Suprapubic skin (tissue), 4 donors: ENCODE measurements around the gene NFKBIL1. TPM values are rescaled to one million over a fixed set of nuclear protein-coding genes. Genes with fewer than 3 reads are reported as not detected.

ENCODE experiments used
- DNase-seq, 2 donors: peaks; one replicate each; pipeline ENCODE4 v3.0.0-alpha.2; 2019; ENCODE audit warnings: low spot score in 2 of 2
- H3K27ac ChIP-seq: fragments of 200-600 bp; sonication (generic); one replicate; pipeline ENCODE4 v1.5.1; 2019
- H3K27me3 ChIP-seq: fragments of 200-600 bp; sonication (generic); one replicate; pipeline ENCODE4 v1.5.1; 2019
- H3K36me3 ChIP-seq: fragments of 200-600 bp; sonication (generic); one replicate; pipeline ENCODE4 v1.5.1; 2019
- H3K4me1 ChIP-seq: fragments of 200-600 bp; sonication (generic); one replicate; pipeline ENCODE4 v1.5.1; 2019
- H3K4me3 ChIP-seq: fragments of 200-600 bp; sonication (generic); one replicate; pipeline ENCODE4 v1.5.1; 2019; ENCODE audit warnings: mild to moderate bottlenecking
- H3K9me3 ChIP-seq: fragments of 200-600 bp; sonication (generic); one replicate; pipeline ENCODE4 v1.5.1; 2019
- EP300 ChIP-seq: sonication (generic); formaldehyde crosslinking; IDR thresholded peaks from one replicate; pipeline ENCODE4 v1.6.1; 2017; ENCODE audit warnings: antibody characterized with exemption
- POLR2A ChIP-seq, 2 donors: fragments of 450-650 bp; IDR thresholded peaks; one replicate each; pipeline ENCODE4 v1.6.1; 2017; ENCODE audit warnings: antibody characterized with exemption in 2 of 2, mild to moderate bottlenecking in 2 of 2, moderate library complexity in 2 of 2
- POLR2AphosphoS5 ChIP-seq, 3 donors: sonication (generic); formaldehyde crosslinking; IDR thresholded peaks; one replicate each; pipeline ENCODE4 v1.6.1; 2017; ENCODE audit warnings: antibody characterized with exemption in 3 of 3
- WGBS: methylation state at CpG from one replicate; pipeline ENCODE4 v1.1.5; 2018; 5-methylcytosine and 5-hydroxymethylcytosine counted together
- total RNA-seq, 4 donors: library from RNA; depleted of rRNA; stranded (reverse); fragments of >200 nt; gene quantifications; one replicate each; pipeline ENCODE4 v1.1.0, GENCODE V29; 2016
- TF ChIP-seq, protein P1 (sequence below), 2 donors: fragments of 200-600 bp in 1 of 2; fragments of 450-650 bp in 1 of 2; sonication (generic) in 1 of 2; IDR thresholded peaks; one replicate each; pipeline ENCODE4 v1.5.1; 2016 to 2019; ENCODE audit warnings: antibody characterized with exemption in 2 of 2, mild to moderate bottlenecking in 1 of 2, moderate library complexity in 1 of 2

Gene NFKBIL1
- total RNA-seq, 4 donors from 2014 or later, result 23.6 to 29.5 (median 25.7) TPM

DNA sequence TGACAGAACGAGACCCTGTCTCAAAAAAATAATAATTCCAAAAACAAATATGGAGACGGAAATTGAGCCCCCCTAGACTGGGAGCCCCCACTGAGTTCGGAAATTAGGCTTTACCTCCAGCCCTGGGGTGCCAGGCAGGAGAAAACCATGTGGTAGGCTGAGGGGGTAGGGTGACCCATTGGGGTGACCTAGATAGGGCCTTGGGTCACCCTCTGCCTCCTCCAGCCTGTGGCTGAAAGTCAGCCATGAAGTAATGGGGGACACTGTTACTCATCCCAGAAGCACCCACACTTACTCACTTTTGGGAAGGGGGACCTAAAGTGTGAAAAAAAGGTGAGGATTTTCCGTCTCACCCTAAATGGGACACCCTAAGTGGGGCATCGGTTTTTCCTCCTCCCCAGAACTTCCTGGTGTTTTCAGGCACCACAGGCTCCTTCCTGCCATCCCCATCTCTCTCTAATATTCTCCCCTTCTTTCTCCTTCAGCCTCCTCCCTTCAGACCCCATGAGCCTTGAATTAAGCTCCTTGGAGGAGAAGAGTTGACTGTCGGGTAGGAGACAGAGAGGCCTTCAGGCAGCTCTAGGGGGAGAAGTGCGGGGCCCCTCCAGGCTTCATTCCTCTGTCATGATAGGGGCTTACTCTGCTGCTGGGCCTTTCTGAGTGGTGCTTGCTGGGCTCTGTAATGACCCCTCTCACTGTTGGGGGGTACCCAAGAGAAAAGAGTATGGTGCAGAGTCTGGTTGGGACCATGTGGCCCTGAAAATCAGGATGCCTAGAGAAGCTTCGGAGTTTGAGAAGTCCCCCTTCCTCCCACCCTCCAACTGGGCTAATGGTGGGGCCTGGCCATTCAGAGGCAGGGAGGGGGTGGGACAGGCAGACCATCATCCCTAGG lies 32.4 kb downstream of the NFKBIL1 start:
- no peaks in the 10 kb centered on the region for H3K9me3 ChIP-seq
- H3K27me3 ChIP-seq, result no peaks in the 10 kb centered on the region
- no peak for DNase-seq
- no peak overlapping the region for H3K4me3 ChIP-seq
- H3K4me1 ChIP-seq, result peaks cover 17% of the 10 kb centered on the region
- TF ChIP-seq POLR2AphosphoS5 (IDR thresholded peaks at IDR 0.05) (no peak), POLR2A (IDR thresholded peaks at IDR 0.05) (no peak), EP300 (no peak)
- TF ChIP-seq, protein P1, sequence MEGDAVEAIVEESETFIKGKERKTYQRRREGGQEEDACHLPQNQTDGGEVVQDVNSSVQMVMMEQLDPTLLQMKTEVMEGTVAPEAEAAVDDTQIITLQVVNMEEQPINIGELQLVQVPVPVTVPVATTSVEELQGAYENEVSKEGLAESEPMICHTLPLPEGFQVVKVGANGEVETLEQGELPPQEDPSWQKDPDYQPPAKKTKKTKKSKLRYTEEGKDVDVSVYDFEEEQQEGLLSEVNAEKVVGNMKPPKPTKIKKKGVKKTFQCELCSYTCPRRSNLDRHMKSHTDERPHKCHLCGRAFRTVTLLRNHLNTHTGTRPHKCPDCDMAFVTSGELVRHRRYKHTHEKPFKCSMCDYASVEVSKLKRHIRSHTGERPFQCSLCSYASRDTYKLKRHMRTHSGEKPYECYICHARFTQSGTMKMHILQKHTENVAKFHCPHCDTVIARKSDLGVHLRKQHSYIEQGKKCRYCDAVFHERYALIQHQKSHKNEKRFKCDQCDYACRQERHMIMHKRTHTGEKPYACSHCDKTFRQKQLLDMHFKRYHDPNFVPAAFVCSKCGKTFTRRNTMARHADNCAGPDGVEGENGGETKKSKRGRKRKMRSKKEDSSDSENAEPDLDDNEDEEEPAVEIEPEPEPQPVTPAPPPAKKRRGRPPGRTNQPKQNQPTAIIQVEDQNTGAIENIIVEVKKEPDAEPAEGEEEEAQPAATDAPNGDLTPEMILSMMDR (IDR thresholded peaks at IDR 0.05), result no peak
- 90% methylated on average over 8 of the region's 8 CpGs for WGBS
- H3K36me3 ChIP-seq, result no peaks in the 10 kb centered on the region
- no peak overlapping the region for H3K27ac ChIP-seq

DNA sequence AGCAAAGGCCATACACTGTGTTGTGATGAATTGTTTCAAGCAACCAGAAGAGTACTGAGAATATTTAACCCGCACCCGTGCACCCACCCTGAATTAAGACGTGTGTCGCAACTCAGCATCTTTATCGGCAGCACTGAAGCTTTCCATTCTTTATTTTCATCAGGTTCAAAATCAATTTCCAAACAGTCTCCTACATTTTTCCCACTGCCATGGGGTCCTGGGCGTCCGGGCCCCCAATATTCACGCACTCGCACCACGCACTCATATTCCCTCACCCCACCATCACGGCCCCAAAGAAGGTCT lies 33.0 kb downstream of the NFKBIL1 start:
- Histone ChIP-seq H3K4me1 (peaks cover 12% of the 10 kb centered on the region), H3K9me3 (no peaks in the 10 kb centered on the region), H3K4me3 (peak overlapping the region; percentile 62), H3K27ac (no peak overlapping the region), H3K36me3 (no peaks in the 10 kb centered on the region), H3K27me3 (no peaks in the 10 kb centered on the region)
- WGBS, result 34% methylated on average over 11 of the region's 11 CpGs
- TF ChIP-seq POLR2AphosphoS5 (IDR thresholded peaks at IDR 0.05), result no peak
- TF ChIP-seq EP300, result no peak
- TF ChIP-seq, protein P1 (IDR thresholded peaks at IDR 0.05), result no peak
- TF ChIP-seq POLR2A (IDR thresholded peaks at IDR 0.05), result no peak
- DNase-seq, result no peak

DNA sequence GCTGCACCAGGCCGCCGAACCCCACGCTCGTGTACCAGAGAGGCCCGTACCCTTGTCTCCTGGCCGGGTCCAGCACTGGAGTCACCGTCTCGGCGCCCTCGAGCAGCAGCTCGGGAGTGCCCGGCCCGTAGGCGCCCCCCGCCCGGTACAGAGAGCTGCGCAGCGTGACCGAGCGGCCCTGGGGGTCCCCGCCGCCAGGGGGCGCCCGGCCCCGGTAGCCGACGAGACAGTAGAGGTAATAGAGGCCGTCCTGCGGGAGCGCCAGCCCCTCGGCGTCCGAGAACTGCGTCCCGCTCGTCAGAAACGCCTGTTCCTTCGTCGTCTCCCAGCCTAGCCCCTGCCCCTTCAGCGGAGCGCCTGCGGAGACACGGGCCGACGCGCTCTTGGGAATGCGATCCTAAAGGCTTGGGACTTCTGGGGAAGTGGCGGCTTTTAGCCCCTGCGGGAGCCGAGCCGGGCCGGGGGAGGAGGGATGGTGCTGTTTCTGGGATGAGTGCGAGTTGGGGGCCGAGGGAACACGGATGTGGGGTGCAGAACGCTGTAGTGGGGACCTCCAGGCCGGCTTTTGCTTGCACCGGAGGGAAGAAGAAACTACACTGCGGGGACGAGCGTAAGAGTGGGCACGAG lies 33.5 kb downstream of the NFKBIL1 start:
- Histone ChIP-seq H3K4me1 (peaks cover 10% of the 10 kb centered on the region), H3K27ac (peak overlapping the region; percentile 39), H3K4me3 (peak overlapping the region; percentile 62), H3K27me3 (no peaks in the 10 kb centered on the region), H3K36me3 (no peaks in the 10 kb centered on the region), H3K9me3 (no peaks in the 10 kb centered on the region)
- TF ChIP-seq, protein P1 (IDR thresholded peaks at IDR 0.05), result peak; percentile 81 to 96
- no peak for TF ChIP-seq POLR2A (IDR thresholded peaks at IDR 0.05)
- 1% methylated on average over 45 of the region's 62 CpGs for WGBS
- peak; percentile 89 to 91 for DNase-seq

DNA sequence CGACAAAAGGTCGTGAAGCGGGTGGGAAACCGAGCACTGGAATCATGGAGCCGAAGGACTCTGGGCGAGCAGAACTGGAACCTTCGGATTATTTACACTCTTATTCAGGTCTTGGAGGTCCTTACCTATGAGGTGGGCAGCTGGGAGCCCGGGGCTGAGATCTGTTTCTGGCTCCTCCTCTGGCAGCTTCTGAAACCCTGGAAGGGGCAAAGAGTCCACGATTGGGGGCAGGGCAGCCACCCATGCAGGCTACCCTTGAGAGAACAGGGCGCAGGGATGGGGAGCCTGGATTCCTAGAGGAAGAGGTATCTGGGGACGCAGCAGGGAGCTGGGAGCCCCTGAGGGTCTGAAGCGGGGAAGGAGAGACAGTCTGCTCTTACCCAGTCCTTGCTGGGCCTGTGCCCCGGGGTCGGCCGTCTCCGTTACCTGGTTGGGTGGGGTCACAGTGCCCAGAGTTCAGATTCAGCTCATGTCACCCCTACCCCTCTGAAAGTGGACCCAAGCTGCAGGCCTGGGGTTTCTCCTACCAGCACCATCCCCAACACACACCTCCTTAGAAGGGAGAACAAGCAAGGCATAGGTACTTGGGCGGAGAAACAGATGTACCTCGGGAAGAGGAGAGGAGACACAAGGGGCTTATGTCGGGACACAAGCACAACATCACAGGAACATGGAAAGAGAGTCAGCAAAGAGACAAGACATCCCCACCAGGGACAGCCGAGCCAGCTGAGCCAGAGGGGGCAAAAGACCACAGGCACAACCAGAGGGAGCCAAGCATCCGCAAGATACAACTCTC lies 34.2 kb downstream of the NFKBIL1 start:
- Histone ChIP-seq H3K9me3 (no peaks in the 10 kb centered on the region), H3K4me3 (peak overlapping the region; percentile 62), H3K4me1 (peaks cover 10% of the 10 kb centered on the region), H3K27ac (peak overlapping the region; percentile 39), H3K36me3 (no peaks in the 10 kb centered on the region), H3K27me3 (no peaks in the 10 kb centered on the region)
- TF ChIP-seq, protein P1 (IDR thresholded peaks at IDR 0.05), result no peak
- TF ChIP-seq POLR2AphosphoS5 (IDR thresholded peaks at IDR 0.05), result no peak
- no peak for TF ChIP-seq EP300
- TF ChIP-seq POLR2A (IDR thresholded peaks at IDR 0.05), result no peak
- WGBS, result 20% methylated on average over 16 of the region's 21 CpGs
- no peak for DNase-seq

DNA sequence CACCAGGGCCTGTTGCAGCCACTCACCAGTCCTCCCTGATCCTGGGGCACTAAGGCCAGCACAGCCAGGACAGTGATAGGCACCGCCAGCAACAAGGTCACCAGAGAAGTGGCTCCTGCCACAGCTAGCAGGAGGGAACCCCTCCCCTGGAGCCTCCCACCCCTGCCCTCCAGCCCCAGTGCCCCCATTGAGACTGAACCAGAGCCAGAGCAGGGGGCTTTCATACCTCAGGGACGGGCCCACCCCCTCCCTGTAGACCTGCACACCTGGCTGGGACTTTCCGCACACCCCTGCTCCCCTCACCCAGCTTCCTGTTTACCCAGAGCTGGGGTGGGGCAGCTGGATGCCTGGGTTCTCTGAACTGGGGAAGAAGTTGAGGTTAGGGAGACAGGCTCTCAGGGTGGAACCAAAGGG lies 34.8 kb downstream of the NFKBIL1 start, which contains the start of gene LTB:
Gene LTB, minus strand, starts transcription at position 195 of the 414 bp plus-strand sequence. Its CDS starts 7 bp downstream, at position 188.
- 63% methylated on average over 2 of the region's 3 CpGs for WGBS
- Histone ChIP-seq H3K27ac (peak within 1 kb of the TSS; percentile 39), H3K4me3 (peak within 1 kb of the TSS; percentile 62), H3K36me3 (no peaks in the 10 kb centered on the region), H3K9me3 (no peaks in the 10 kb centered on the region), H3K4me1 (peaks cover 10% of the 10 kb centered on the region), H3K27me3 (no peaks in the 10 kb centered on the region)
- no peak for DNase-seq
- TF ChIP-seq POLR2A (IDR thresholded peaks at IDR 0.05), result no peak
- TF ChIP-seq, protein P1 (IDR thresholded peaks at IDR 0.05), result no peak
